WTC11 (cell line): ENCODE measurements around the gene TLNRD1.

Experiments used
- ATF6 ChIP-seq: sonication (generic); formaldehyde crosslinking; IDR thresholded peaks from 2 replicates; pipeline ENCODE4 v1.8.1; 2023; ENCODE audit warnings: mild to moderate bottlenecking, missing genetic modification reagents
- CTCF ChIP-seq: fragments of 200-600 bp; IDR thresholded peaks from 2 replicates; pipeline ENCODE4 v1.8.0; 2022; ENCODE audit warnings: antibody characterized with exemption
- JUN ChIP-seq: sonication (generic); formaldehyde crosslinking; IDR thresholded peaks from 2 replicates; pipeline ENCODE4 v1.8.0; 2023; ENCODE audit warnings: mild to moderate bottlenecking, missing genetic modification reagents
- MYBL2 ChIP-seq: sonication (generic); formaldehyde crosslinking; IDR thresholded peaks from 2 replicates; pipeline ENCODE4 v1.8.1; 2023; ENCODE audit warnings: mild to moderate bottlenecking, moderate library complexity, missing genetic modification reagents

- no peak for TF ChIP-seq CTCF
- TF ChIP-seq ATF6 (CRISPR knock-in tag): no peak
- no peak for TF ChIP-seq JUN
- TF ChIP-seq MYBL2 (CRISPR knock-in tag): 0 out of 2 replicates have a peak, but pooled peaks have one; percentile 61
Measured at GRCh38 chr15:81000624-81001151, at the start of gene TLNRD1.
